HCT116 (cell line): Measurements from ENCODE around the gene IL25.

Experiments used
- CTCF ChIP-seq, 3 experiments: fragments of 200-600 bp in 1 of 3; sonication (generic) in 1 of 3; IDR thresholded peaks in 2 of 3; conservative IDR thresholded peaks in 1 of 3; 2 replicates each; pipeline ENCODE4 v1.5.1; 2012 to 2017; ENCODE audit warnings: low read depth in 2 of 3, low read length in 2 of 3, antibody characterized with exemption in 1 of 3, borderline replicate concordance in 1 of 3, control low read depth in 1 of 3, mild to moderate bottlenecking in 1 of 3, mixed read lengths in 1 of 3, mixed run types in 1 of 3, moderate library complexity in 1 of 3; ENCODE audit not compliant: insufficient read depth in 1 of 3
- EZH2 ChIP-seq: fragments of 200-600 bp; sonication (generic); IDR thresholded peaks from 2 replicates; pipeline ENCODE4 v1.6.1; 2017; ENCODE audit warnings: antibody characterized with exemption, mixed run types

GRCh38 chr14:23380197-23380914, 7.7 kb downstream of the IL25 start:
- TF ChIP-seq EZH2 (no peak), CTCF (IDR thresholded peaks at IDR 0.05 in 2 of 3, conservative IDR thresholded peaks at IDR 0.05 in 1 of 3; ENCODE audit: borderline replicate concordance in 1 of 3, insufficient read depth in 1 of 3, low read depth in 2 of 3, low read length in 2 of 3) (no peak)
